ENCODE results near the gene CDH3. TPM values are rescaled to one million over a fixed set of nuclear protein-coding genes. Genes with fewer than 3 reads are reported as not detected.

The CDH3 gene
- total RNA-seq, 1 donor from 2014 or later: 0.08 TPM

DNA sequence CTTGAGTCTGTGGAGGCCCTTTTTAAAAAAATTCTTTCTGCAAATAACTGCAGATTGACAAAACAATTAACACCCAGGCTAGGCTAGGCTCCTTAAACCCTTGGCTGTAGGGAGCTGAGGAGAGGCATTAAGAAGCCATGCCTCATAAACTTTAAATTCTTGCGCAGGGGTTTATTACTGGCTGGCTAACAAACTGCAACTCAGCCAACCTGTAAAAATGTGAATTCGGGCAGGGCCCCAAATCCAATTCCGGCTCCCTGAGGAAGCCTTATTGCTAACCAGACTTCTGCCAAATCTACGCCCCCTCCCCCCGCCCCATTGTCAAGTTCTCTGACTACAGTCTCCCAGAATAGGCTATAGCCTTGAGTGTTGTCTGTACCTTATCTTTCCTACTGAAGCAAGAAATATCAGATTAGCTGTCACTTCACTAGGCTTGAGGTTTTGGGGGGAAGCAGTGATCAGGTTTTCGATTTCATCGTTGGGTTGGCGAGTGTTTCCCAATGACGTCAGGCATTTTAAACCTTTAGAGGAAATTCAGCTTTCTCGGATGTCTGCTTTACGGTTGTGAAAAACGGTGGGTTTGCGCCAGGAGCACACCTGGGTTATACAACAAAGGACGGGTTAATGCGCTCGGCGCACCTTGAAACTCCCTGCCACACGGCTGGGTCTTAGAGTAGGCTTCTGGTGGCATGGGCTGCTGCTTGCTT is 2.0 kb downstream of the CDH3 start:
- H3K27me3 ChIP-seq (ENCODE audit: low read depth): peaks cover 91% of the 10 kb centered on the region
- TF ChIP-seq, protein P1, sequence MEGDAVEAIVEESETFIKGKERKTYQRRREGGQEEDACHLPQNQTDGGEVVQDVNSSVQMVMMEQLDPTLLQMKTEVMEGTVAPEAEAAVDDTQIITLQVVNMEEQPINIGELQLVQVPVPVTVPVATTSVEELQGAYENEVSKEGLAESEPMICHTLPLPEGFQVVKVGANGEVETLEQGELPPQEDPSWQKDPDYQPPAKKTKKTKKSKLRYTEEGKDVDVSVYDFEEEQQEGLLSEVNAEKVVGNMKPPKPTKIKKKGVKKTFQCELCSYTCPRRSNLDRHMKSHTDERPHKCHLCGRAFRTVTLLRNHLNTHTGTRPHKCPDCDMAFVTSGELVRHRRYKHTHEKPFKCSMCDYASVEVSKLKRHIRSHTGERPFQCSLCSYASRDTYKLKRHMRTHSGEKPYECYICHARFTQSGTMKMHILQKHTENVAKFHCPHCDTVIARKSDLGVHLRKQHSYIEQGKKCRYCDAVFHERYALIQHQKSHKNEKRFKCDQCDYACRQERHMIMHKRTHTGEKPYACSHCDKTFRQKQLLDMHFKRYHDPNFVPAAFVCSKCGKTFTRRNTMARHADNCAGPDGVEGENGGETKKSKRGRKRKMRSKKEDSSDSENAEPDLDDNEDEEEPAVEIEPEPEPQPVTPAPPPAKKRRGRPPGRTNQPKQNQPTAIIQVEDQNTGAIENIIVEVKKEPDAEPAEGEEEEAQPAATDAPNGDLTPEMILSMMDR (IDR thresholded peaks at IDR 0.05; ENCODE audit: borderline replicate concordance): no peak
- intact Hi-C loops (cut with micrococcal nuclease): no loop called here
- DNase-seq: no peak
- no peak overlapping the region for H3K27ac ChIP-seq (replicated peaks)
- H3K9me3 ChIP-seq (replicated peaks): no peaks in the 10 kb centered on the region
- no peak overlapping the region for H3K4me3 ChIP-seq
- peaks cover 27% of the 10 kb centered on the region for H3K4me1 ChIP-seq
- H3K36me3 ChIP-seq: no peaks in the 10 kb centered on the region

DNA sequence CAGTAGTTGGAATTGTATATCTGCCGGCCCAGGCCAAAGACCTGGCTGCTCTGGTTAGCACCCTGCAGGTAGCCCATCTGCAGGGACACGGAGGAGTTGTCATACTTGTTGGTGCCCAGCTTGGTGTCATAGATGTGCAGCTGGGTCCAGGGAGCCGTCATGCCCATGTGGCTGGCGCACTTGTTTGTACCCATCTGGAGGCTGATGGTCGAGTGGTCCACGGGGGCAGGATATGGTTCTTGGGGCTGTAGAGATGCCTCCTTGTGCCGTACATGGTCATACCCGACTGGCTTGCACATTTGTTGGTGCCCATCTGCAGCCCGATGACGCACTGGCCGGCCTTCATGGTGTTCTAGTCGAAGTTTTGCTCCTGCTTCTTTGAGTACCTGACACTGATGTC is 6.0 kb downstream of the CDH3 start:
- Histone ChIP-seq H3K4me3 (no peak overlapping the region), H3K27me3 (ENCODE audit: low read depth) (peaks cover 64% of the 10 kb centered on the region), H3K4me1 (peaks cover under 1% of the 10 kb centered on the region), H3K36me3 (no peaks in the 10 kb centered on the region), H3K9me3 (replicated peaks) (no peaks in the 10 kb centered on the region), H3K27ac (replicated peaks) (no peak overlapping the region)
- TF ChIP-seq, protein P1 (IDR thresholded peaks at IDR 0.05; ENCODE audit: borderline replicate concordance): no peak
- intact Hi-C loops (cut with micrococcal nuclease): no loop called here
- DNase-seq: no peak

DNA sequence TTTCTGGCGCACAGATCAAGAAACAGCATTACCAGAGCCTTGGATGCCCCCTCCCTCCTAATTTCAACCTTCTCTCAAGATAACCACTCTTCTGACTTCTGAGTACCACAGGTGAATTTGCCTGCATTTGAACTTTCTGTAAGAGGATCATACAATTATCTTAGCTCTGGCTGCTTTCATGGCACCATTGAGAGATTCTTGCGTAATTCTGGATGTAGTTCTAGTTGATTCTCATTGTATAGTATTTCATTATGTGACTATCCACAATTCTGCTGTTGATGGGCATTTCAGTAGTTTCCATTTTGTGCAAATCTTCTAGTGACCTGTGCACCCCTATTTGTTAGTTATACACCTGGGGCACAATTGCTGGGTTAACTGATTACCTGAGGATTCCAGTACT is 7.5 kb downstream of the CDH3 start:
- H3K9me3 ChIP-seq (replicated peaks): no peaks in the 10 kb centered on the region
- DNase-seq: no peak
- no peaks in the 10 kb centered on the region for H3K4me1 ChIP-seq
- intact Hi-C loops (cut with micrococcal nuclease): no loop called here
- no peak overlapping the region for H3K4me3 ChIP-seq
- TF ChIP-seq, protein P1 (IDR thresholded peaks at IDR 0.05; ENCODE audit: borderline replicate concordance): no peak
- no peak overlapping the region for H3K27ac ChIP-seq (replicated peaks)
- H3K36me3 ChIP-seq: no peaks in the 10 kb centered on the region
- H3K27me3 ChIP-seq (ENCODE audit: low read depth): peaks cover 59% of the 10 kb centered on the region

DNA sequence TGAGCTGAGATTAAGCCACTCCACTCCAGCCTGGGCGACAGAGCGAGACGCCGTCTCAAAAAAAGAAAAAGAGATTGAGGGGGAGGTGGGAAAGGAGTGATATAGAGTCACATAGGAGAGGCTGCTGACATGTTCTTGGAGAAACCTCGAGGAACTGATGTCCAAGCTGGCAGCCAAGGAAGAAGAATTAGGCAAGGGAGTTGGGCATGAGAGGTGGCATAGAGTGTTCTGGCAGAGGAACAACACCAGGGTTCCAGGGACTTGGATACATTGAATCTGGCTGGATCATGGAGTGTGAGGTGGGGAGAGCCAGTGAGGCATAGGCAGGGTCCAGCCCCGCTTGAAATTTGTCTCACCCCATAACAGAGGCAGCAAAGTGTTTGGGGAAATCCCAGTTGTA is 10.7 kb downstream of the CDH3 start:
- Histone ChIP-seq H3K4me3 (no peak overlapping the region), H3K4me1 (no peaks in the 10 kb centered on the region), H3K36me3 (no peaks in the 10 kb centered on the region), H3K9me3 (replicated peaks) (no peaks in the 10 kb centered on the region), H3K27ac (replicated peaks) (no peak overlapping the region), H3K27me3 (ENCODE audit: low read depth) (peaks cover 40% of the 10 kb centered on the region)
- DNase-seq: no peak
- intact Hi-C loops (cut with micrococcal nuclease): no loop called here
- TF ChIP-seq, protein P1 (IDR thresholded peaks at IDR 0.05; ENCODE audit: borderline replicate concordance): no peak

DNA sequence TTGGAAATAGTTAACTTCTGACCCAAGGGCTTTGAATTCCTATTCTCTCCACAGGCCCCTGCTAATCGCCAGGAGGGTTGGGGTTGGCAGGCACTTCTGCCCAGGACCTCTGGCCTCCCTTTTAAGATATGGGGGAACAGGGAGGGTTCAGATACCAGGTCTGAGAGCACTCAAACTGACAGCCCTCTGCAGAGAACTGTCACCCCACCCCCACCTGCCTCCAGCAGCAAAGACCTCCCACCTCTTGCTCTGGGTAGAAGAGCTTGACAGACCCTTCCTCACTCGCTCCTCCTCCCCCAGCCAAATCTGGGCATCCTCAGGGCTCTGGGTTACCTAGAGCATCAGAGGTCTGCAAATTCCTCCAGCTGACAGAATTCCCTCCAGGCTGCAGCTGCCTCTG is 11.6 kb downstream of the CDH3 start:
- peaks cover 35% of the 10 kb centered on the region for H3K27me3 ChIP-seq (ENCODE audit: low read depth)
- H3K4me3 ChIP-seq: no peak overlapping the region
- H3K27ac ChIP-seq (replicated peaks): no peak overlapping the region
- intact Hi-C loops (cut with micrococcal nuclease): no loop called here
- no peaks in the 10 kb centered on the region for H3K36me3 ChIP-seq
- H3K9me3 ChIP-seq (replicated peaks): no peaks in the 10 kb centered on the region
- H3K4me1 ChIP-seq: no peaks in the 10 kb centered on the region
- TF ChIP-seq, protein P1 (IDR thresholded peaks at IDR 0.05; ENCODE audit: borderline replicate concordance): no peak
- DNase-seq: no peak

All from left ventricle myocardium inferior (tissue), 1 donor.